GM12878 (cell line): ENCODE measurements around the gene USH1C. TPM values are rescaled to one million over a fixed set of nuclear protein-coding genes. Genes with fewer than 3 reads are reported as not detected.

Experiments
- ATAC-seq: fragments of 200-7000 bp; cut with Tn5 transposase; 3 replicates; pipeline ENCODE4 v1.9.1; 2020; ENCODE audit warnings: mild to moderate bottlenecking, moderate library complexity
- BruUV-seq: library from RNA; stranded (reverse); fragments of 400-500 nt; replicated peaks from 2 replicates; lab custom pipeline; 2021; lab: Mats Ljungman, UMichigan
- CTCF ChIA-PET: fragments of 300-600 bp; sonication (Branson Sonifier 250); formaldehyde crosslinking; extraction: SDS; loops from one replicate; lab custom pipeline; 2021; ENCODE audit warnings: inconsistent platforms; lab: Yijun Ruan, JAX
- POLR2A ChIA-PET: fragments of 350-600 bp; formaldehyde crosslinking; extraction: SDS; loops from one replicate; lab custom pipeline; 2021; ENCODE audit warnings: inconsistent platforms; lab: Charles Lee
- RAD21 ChIA-PET: fragments of 300-600 bp; sonication (Branson Sonifier 250); formaldehyde crosslinking; loops from one replicate; lab custom pipeline; 2023; ENCODE audit warnings: antibody characterized with exemption; ENCODE audit not compliant: unreplicated experiment; lab: Charles Lee
- SMC1A ChIA-PET: fragments of 300-600 bp; sonication (Branson Sonifier 250); formaldehyde crosslinking; loops from one replicate; lab custom pipeline; 2023; ENCODE audit not compliant: unreplicated experiment, uncharacterized antibody; lab: Charles Lee
- DNase-seq: peaks from one replicate; pipeline ENCODE4 v3.0.0-alpha.2; 2011; ENCODE audit warnings: low read depth, low spot score
- FAIRE-seq: peaks from 3 replicates; lab custom pipeline; 2011; peaks lifted over from hg19 to GRCh38; lab: Jason Lieb, UNC
- H2AFZ ChIP-seq: 2 replicates; pipeline ENCODE4 v1.6.0; 2011; ENCODE audit warnings: low read depth, low read length, control low read depth; ENCODE audit not compliant: control insufficient read depth
- H3K27ac ChIP-seq: 2 replicates; pipeline ENCODE4 v1.5.1; 2011; ENCODE audit warnings: control low read depth; ENCODE audit not compliant: control insufficient read depth, insufficient read depth
- H3K27me3 ChIP-seq, 2 experiments: replicated peaks in 1 of 2; 2 replicates each; pipeline versions ENCODE4 v1.6.0 to v1.6.1; 2011; ENCODE audit warnings: low read length in 1 of 2; ENCODE audit not compliant: control insufficient read depth in 2 of 2, insufficient read depth in 2 of 2
- H3K36me3 ChIP-seq, 2 experiments: 2 replicates each; pipeline ENCODE4 v1.5.1; 2011; ENCODE audit warnings: low read length in 1 of 2; ENCODE audit not compliant: control insufficient read depth in 2 of 2, insufficient read depth in 2 of 2
- H3K4me1 ChIP-seq: 2 replicates; pipeline ENCODE4 v1.6.1; 2011; ENCODE audit warnings: mild to moderate bottlenecking, low read length, moderate library complexity, mixed read lengths; ENCODE audit not compliant: control insufficient read depth, insufficient read depth
- H3K4me2 ChIP-seq: 2 replicates; pipeline ENCODE4 v1.6.0; 2011; ENCODE audit warnings: control low read depth; ENCODE audit not compliant: control insufficient read depth, insufficient read depth
- H3K4me3 ChIP-seq: fragments of 200-600 bp; sonication (generic); 2 replicates; pipeline ENCODE4 v1.5.1; 2016
- H3K79me2 ChIP-seq: 2 replicates; pipeline ENCODE4 v1.6.0; 2011; ENCODE audit warnings: low read length; ENCODE audit not compliant: control insufficient read depth, insufficient read depth
- H3K9ac ChIP-seq: 2 replicates; pipeline ENCODE4 v1.8.0; 2011; ENCODE audit warnings: low read length, control low read depth, mixed read lengths; ENCODE audit not compliant: control insufficient read depth, insufficient read depth
- H3K9me3 ChIP-seq: replicated peaks from 3 replicates; pipeline ENCODE4 v1.5.1; 2011; ENCODE audit warnings: mild to moderate bottlenecking, low read length; ENCODE audit not compliant: control insufficient read depth, insufficient read depth
- H4K20me1 ChIP-seq: 2 replicates; pipeline ENCODE4 v1.6.0; 2011; ENCODE audit not compliant: control insufficient read depth, insufficient read depth
- ASH2L ChIP-seq: fragments of 300-600, 200-600 bp; sonication (generic); IDR thresholded peaks from 2 replicates; pipeline ENCODE4 v1.6.1; 2017; ENCODE audit warnings: low read depth, mild to moderate bottlenecking, borderline replicate concordance
- CEBPB ChIP-seq, 2 experiments: fragments of 150-350 bp in 1 of 2; IDR thresholded peaks; 2 replicates each; pipeline ENCODE4 v1.6.1; 2012 to 2014; ENCODE audit warnings: low read depth in 2 of 2, low read length in 2 of 2, borderline replicate concordance in 1 of 2, inconsistent platforms in 1 of 2
- CHD1 ChIP-seq: IDR thresholded peaks from 2 replicates; pipeline ENCODE4 v1.6.1; 2012; ENCODE audit warnings: low read depth, low read length, improper control_type of control experiment
- CHD4 ChIP-seq: fragments of 200-600 bp; sonication (generic); IDR thresholded peaks from 2 replicates; pipeline ENCODE4 v1.6.1; 2016; ENCODE audit warnings: mild to moderate bottlenecking
- HDAC2 ChIP-seq: fragments of 200-600 bp; sonication (generic); IDR thresholded peaks from 2 replicates; pipeline ENCODE4 v1.6.1; 2017
- IKZF1 ChIP-seq: fragments of 450-650 bp; conservative IDR thresholded peaks from 2 replicates; pipeline ENCODE4 v1.6.1; 2017; ENCODE audit warnings: antibody characterized with exemption, mild to moderate bottlenecking
- MTA3 ChIP-seq: IDR thresholded peaks from 2 replicates; pipeline ENCODE4 v1.6.1; 2012; ENCODE audit warnings: low read length, inconsistent platforms, borderline replicate concordance
- MXI1 ChIP-seq: fragments of 150-350 bp; IDR thresholded peaks from 2 replicates; pipeline ENCODE4 v1.6.1; 2011; ENCODE audit warnings: low read depth, mild to moderate bottlenecking, inconsistent platforms, low read length, improper control_type of control experiment
- MYB ChIP-seq: fragments of 150-350 bp; IDR thresholded peaks from 2 replicates; pipeline ENCODE4 v1.6.1; 2014; ENCODE audit warnings: mild to moderate bottlenecking, low read depth, low read length, borderline replicate concordance
- NR2C2 ChIP-seq: IDR thresholded peaks from 2 replicates; pipeline ENCODE4 v1.6.1; 2011; ENCODE audit warnings: borderline replicate concordance, low read depth; ENCODE audit not compliant: control insufficient read depth, insufficient read length
- RAD21 ChIP-seq: IDR thresholded peaks from 2 replicates; pipeline ENCODE4 v1.6.1; 2011; ENCODE audit warnings: mild to moderate bottlenecking, low read depth, low read length, moderate library complexity; ENCODE audit not compliant: insufficient read depth
- RB1 ChIP-seq: fragments of 450-650 bp; formaldehyde crosslinking; IDR thresholded peaks from 2 replicates; pipeline ENCODE4 v1.6.1; 2017; ENCODE audit warnings: mild to moderate bottlenecking, borderline replicate concordance
- RBBP5 ChIP-seq: fragments of 200-600 bp; sonication (generic); conservative IDR thresholded peaks from 2 replicates; pipeline ENCODE4 v1.6.1; 2016
- SPI1 ChIP-seq: IDR thresholded peaks from 2 replicates; pipeline ENCODE4 v1.6.1; 2011; ENCODE audit warnings: low read depth, mild to moderate bottlenecking, low read length, moderate library complexity, borderline replicate concordance; ENCODE audit not compliant: insufficient read depth
- SRF ChIP-seq, 2 experiments: IDR thresholded peaks; 2 replicates each; pipeline ENCODE4 v1.6.1; 2011; ENCODE audit warnings: low read depth in 2 of 2, low read length in 2 of 2, mild to moderate bottlenecking in 1 of 2, moderate library complexity in 1 of 2
- SUPT20H ChIP-seq: IDR thresholded peaks from 2 replicates; pipeline ENCODE4 v1.6.1; 2011; ENCODE audit warnings: low read depth, mild to moderate bottlenecking, low read length, moderate library complexity, borderline replicate concordance; ENCODE audit not compliant: control insufficient read depth
- ZNF384 ChIP-seq: IDR thresholded peaks from 2 replicates; pipeline ENCODE4 v1.6.1; 2012; ENCODE audit warnings: low read depth, mild to moderate bottlenecking, low read length, improper control_type of control experiment, borderline replicate concordance
- WGBS: methylation state at CpG from one replicate; pipeline ENCODE4 v1.1.6; 2016; ENCODE audit warnings: low lambda C conversion rate; ENCODE audit not compliant: insufficient replicate concordance, insufficient coverage; ENCODE audit errors: missing lambda C conversion rate; 5-methylcytosine and 5-hydroxymethylcytosine counted together
- in situ Hi-C: fragments of 300-500 bp; cut with MboI; formaldehyde crosslinking; loops from 9 replicates; pipeline ENCODE4 v1.14.3; 2018; ENCODE audit warnings: mixed read lengths
- intact Hi-C: fragments of 100-400 bp; cut with micrococcal nuclease; formaldehyde crosslinking; loops from one replicate; pipeline ENCODE4 v1.14.2; 2022; ENCODE audit not compliant: unreplicated experiment
- polyA plus RNA-seq, 11 experiments: library from polyadenylated mRNA; depleted of rRNA in 4 of 11; unstranded in 6 of 11; stranded (reverse) in 5 of 11; fragments of >200 nt; fragmentation: Nextera tagmentation in 4 of 11; fragmentation: Illumina TruSeq in 1 of 11; extraction: Ambion mirVana in 4 of 11; extraction: Trizol in 1 of 11; gene quantifications; 1 replicate in 1 of 11; 2 replicates in 10 of 11; pipeline versions ENCODE4 v1.2.1 to v1.2.3, GENCODE V29; 2011 to 2016; ENCODE audit warnings: inconsistent platforms in 2 of 11, missing spikeins in 2 of 11, low read depth in 1 of 11
- total RNA-seq, 4 experiments: library from RNA; depleted of rRNA in 3 of 4; stranded (reverse); fragments of >200 nt in 3 of 4; fragmentation: Illumina TruSeq in 1 of 4; extraction: Trizol in 1 of 4; gene quantifications; 2 replicates each; pipeline versions ENCODE4 v1.2.1 to v1.2.3, GENCODE V29; 2013 to 2021
- TF ChIP-seq, protein P1 (sequence below): fragments of 450-650 bp; IDR thresholded peaks from 2 replicates; pipeline ENCODE4 v1.6.1; 2017; ENCODE audit warnings: borderline replicate concordance
- TF ChIP-seq, protein P2 (sequence below): IDR thresholded peaks from 2 replicates; pipeline ENCODE4 v1.6.1; 2011; ENCODE audit warnings: borderline replicate concordance, low read depth, mild to moderate bottlenecking, moderate library complexity, low read length; ENCODE audit not compliant: insufficient read depth, poor library complexity, severe bottlenecking
- TF ChIP-seq, protein P3 (sequence below), 3 experiments: IDR thresholded peaks in 2 of 3; conservative IDR thresholded peaks in 1 of 3; 2 replicates each; pipeline ENCODE4 v1.5.1; 2011; ENCODE audit warnings: low read depth in 3 of 3, low read length in 3 of 3, mild to moderate bottlenecking in 3 of 3, control low read depth in 2 of 3, moderate library complexity in 2 of 3, inconsistent platforms in 1 of 3, mixed read lengths in 1 of 3; ENCODE audit not compliant: control insufficient read depth in 2 of 3, insufficient read depth in 1 of 3; ENCODE audit errors: extremely low read depth in 1 of 3

The USH1C gene
- total and polyA plus RNA-seq, 10 of the 15 experiments (the other 5 are each of a cell fraction or from before 2014, with no cell fraction given) = not detected

DNA sequence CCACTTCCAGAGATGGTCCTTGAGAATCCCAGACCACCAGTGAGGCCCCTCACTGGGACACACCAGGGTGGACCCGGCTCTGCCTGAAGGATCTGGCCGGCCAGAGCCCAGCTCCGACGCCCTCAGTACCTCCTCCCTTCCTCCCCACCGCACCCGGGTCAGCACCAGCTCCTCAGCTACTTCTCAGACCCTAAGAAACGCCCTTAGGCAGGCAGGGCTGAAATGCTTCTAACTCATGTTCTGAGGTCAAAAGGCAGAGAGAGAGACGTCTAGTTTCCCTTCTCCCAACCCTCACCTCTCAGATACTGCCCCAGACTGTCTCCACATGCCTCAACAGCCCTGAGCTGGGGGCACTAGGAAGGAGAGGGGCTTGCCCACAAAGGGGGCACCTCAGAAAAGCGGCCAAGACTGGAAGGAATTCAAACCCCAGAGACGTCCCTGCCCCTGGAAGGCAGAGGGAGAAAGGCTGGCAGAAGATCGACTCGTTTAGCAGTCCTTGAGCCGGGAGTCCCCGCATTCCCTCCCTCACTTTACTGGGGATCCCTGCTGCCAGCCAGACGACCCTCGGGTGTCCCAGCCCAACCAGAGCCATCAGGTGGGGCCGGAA, 539 bp downstream of the USH1C start:
- intact Hi-C loops = no loop called here
- Histone ChIP-seq H3K36me3 (no peaks in the 10 kb centered on the region), H3K27ac (no peak overlapping the region), H3K4me3 (no peak overlapping the region), H4K20me1 (no peaks in the 10 kb centered on the region), H3K4me1 (no peaks in the 10 kb centered on the region), H3K27me3 (peaks cover 3 to 6% of the 10 kb centered on the region in 2 experiments), H3K4me2 (no peak overlapping the region), H3K79me2 (no peaks in the 10 kb centered on the region), H3K9me3 (no peaks in the 10 kb centered on the region), H3K9ac (no peak overlapping the region), H2AFZ (no peak overlapping the region)
- ChIA-PET CTCF (interaction anchor here (1.3 kb wide), 1 partner anchor 16 kb away, joined by 5 read pairs; no protein-coding TSS in a partner anchor), SMC1A (no interaction called here), POLR2A (no interaction called here), RAD21 (no interaction called here)
- WGBS = 44% methylated on average over 14 of the region's 17 CpGs
- ATAC-seq = no peak
- no peak for DNase-seq
- no TSS peak for BruUV-seq
- TF ChIP-seq ASH2L (no peak), ZNF384 (no peak), IKZF1 (no peak), MYB (no peak), SRF (IDR thresholded peaks at IDR 0.05; ENCODE audit: low read depth in 2 of 2, low read length in 2 of 2) (no peak), MTA3 (no peak), CHD1 (no peak), NR2C2 (no peak), HDAC2 (no peak), RBBP5 (no peak), SPI1 (no peak), CEBPB (IDR thresholded peaks at IDR 0.05; ENCODE audit: borderline replicate concordance in 1 of 2, low read depth in 2 of 2, low read length in 2 of 2) (no peak), MXI1 (no peak), RB1 (no peak), RAD21 (no peak), CHD4 (no peak), SUPT20H (no peak)
- TF ChIP-seq, protein P1, sequence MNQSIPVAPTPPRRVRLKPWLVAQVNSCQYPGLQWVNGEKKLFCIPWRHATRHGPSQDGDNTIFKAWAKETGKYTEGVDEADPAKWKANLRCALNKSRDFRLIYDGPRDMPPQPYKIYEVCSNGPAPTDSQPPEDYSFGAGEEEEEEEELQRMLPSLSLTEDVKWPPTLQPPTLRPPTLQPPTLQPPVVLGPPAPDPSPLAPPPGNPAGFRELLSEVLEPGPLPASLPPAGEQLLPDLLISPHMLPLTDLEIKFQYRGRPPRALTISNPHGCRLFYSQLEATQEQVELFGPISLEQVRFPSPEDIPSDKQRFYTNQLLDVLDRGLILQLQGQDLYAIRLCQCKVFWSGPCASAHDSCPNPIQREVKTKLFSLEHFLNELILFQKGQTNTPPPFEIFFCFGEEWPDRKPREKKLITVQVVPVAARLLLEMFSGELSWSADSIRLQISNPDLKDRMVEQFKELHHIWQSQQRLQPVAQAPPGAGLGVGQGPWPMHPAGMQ = no peak
- TF ChIP-seq, protein P2, sequence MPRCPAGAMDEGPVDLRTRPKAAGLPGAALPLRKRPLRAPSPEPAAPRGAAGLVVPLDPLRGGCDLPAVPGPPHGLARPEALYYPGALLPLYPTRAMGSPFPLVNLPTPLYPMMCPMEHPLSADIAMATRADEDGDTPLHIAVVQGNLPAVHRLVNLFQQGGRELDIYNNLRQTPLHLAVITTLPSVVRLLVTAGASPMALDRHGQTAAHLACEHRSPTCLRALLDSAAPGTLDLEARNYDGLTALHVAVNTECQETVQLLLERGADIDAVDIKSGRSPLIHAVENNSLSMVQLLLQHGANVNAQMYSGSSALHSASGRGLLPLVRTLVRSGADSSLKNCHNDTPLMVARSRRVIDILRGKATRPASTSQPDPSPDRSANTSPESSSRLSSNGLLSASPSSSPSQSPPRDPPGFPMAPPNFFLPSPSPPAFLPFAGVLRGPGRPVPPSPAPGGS = no peak
- TF ChIP-seq, protein P3, sequence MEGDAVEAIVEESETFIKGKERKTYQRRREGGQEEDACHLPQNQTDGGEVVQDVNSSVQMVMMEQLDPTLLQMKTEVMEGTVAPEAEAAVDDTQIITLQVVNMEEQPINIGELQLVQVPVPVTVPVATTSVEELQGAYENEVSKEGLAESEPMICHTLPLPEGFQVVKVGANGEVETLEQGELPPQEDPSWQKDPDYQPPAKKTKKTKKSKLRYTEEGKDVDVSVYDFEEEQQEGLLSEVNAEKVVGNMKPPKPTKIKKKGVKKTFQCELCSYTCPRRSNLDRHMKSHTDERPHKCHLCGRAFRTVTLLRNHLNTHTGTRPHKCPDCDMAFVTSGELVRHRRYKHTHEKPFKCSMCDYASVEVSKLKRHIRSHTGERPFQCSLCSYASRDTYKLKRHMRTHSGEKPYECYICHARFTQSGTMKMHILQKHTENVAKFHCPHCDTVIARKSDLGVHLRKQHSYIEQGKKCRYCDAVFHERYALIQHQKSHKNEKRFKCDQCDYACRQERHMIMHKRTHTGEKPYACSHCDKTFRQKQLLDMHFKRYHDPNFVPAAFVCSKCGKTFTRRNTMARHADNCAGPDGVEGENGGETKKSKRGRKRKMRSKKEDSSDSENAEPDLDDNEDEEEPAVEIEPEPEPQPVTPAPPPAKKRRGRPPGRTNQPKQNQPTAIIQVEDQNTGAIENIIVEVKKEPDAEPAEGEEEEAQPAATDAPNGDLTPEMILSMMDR (IDR thresholded peaks at IDR 0.05 in 2 of 3, conservative IDR thresholded peaks at IDR 0.05 in 1 of 3; ENCODE audit: control insufficient read depth in 2 of 3, extremely low read depth in 1 of 3, insufficient read depth in 1 of 3, low read depth in 3 of 3, low read length in 3 of 3) = no peak
- FAIRE-seq = no peak
- in situ Hi-C loops = no loop called here
